ENCODE data around the gene RALGPS2. TPM values are rescaled to one million over a fixed set of nuclear protein-coding genes. Genes with fewer than 3 reads are reported as not detected.

The RALGPS2 gene
- total and polyA plus RNA-seq, 9 of the 15 experiments (the other 6 are each of a cell fraction or from before 2014, with no cell fraction given) = 0.28 to 6.5 (median 2.6) TPM

- Histone ChIP-seq H3K27ac (ENCODE audit: extremely low read depth, low read depth, low read length) (no peak overlapping the region), H3K9me1 (ENCODE audit: control insufficient read depth, insufficient read depth, low read length) (no peaks in the 10 kb centered on the region), H4K20me1 (replicated peaks; ENCODE audit: control insufficient read depth, insufficient read depth, low read length) (no peaks in the 10 kb centered on the region), H3K4me1 (replicated peaks in 1 of 2; ENCODE audit: control insufficient read depth in 2 of 2, insufficient read depth in 2 of 2, low read length in 2 of 2) (no peaks in the 10 kb centered on the region), H3K36me3 (ENCODE audit: control insufficient read depth, insufficient read depth, low read length) (no peaks in the 10 kb centered on the region), H3K27me3 (ENCODE audit: control insufficient read depth in 2 of 2, insufficient read depth in 2 of 2, low read length in 2 of 2) (peaks cover 0 to 5% of the 10 kb centered on the region in 2 experiments; a peak in 2 of 5 replicates), H3K9me3 (replicated peaks; ENCODE audit: control insufficient read depth, insufficient read depth, low read depth, low read length) (no peaks in the 10 kb centered on the region), H3K9ac (ENCODE audit: insufficient read depth in 1 of 2, low read depth in 2 of 2, low read length in 2 of 2) (no peak overlapping the region), H3K4me2 (ENCODE audit: insufficient read depth, low read length) (no peak overlapping the region), H2AFZ (ENCODE audit: low read depth, low read length) (no peak overlapping the region), H3K4me3 (no peak overlapping the region), H3K79me2 (ENCODE audit: control insufficient read depth, insufficient read depth, low read length) (no peaks in the 10 kb centered on the region)
- FAIRE-seq = no peak
- CTCF ChIA-PET (ENCODE audit: low intra/inter-chr PET ratio) = no interaction called here
- WGBS (ENCODE audit: insufficient coverage, low coverage, missing lambda C conversion rate) = 5% methylated on average over 3 of the region's 3 CpGs
- ATAC-seq = no peak
- POLR2A ChIA-PET = interaction anchor here (0.9 to 1.7 kb wide), 3 partner anchors 9 to 17 kb away, joined by 3 to 9 read pairs (median 3); no protein-coding TSS in a partner anchor
- no TSS peak for BruUV-seq (replicated peaks)
- no peak for DNase-seq (ENCODE audit: extremely low read depth in 1 of 4, low spot score in 3 of 4)
- in situ Hi-C loops (cut with MboI) = no loop called here
- intact Hi-C loops (cut with micrococcal nuclease) = no loop called here
- TF ChIP-seq ZNF280B (CRISPR knock-in tag; IDR thresholded peaks at IDR 0.05) = no peak
- TF ChIP-seq ZBTB49 (CRISPR knock-in tag; IDR thresholded peaks at IDR 0.05; ENCODE audit: borderline replicate concordance) = no peak
- TF ChIP-seq, protein P1, sequence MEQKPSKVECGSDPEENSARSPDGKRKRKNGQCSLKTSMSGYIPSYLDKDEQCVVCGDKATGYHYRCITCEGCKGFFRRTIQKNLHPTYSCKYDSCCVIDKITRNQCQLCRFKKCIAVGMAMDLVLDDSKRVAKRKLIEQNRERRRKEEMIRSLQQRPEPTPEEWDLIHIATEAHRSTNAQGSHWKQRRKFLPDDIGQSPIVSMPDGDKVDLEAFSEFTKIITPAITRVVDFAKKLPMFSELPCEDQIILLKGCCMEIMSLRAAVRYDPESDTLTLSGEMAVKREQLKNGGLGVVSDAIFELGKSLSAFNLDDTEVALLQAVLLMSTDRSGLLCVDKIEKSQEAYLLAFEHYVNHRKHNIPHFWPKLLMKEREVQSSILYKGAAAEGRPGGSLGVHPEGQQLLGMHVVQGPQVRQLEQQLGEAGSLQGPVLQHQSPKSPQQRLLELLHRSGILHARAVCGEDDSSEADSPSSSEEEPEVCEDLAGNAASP (IDR thresholded peaks at IDR 0.05) = no peak
- TF ChIP-seq, protein P2, sequence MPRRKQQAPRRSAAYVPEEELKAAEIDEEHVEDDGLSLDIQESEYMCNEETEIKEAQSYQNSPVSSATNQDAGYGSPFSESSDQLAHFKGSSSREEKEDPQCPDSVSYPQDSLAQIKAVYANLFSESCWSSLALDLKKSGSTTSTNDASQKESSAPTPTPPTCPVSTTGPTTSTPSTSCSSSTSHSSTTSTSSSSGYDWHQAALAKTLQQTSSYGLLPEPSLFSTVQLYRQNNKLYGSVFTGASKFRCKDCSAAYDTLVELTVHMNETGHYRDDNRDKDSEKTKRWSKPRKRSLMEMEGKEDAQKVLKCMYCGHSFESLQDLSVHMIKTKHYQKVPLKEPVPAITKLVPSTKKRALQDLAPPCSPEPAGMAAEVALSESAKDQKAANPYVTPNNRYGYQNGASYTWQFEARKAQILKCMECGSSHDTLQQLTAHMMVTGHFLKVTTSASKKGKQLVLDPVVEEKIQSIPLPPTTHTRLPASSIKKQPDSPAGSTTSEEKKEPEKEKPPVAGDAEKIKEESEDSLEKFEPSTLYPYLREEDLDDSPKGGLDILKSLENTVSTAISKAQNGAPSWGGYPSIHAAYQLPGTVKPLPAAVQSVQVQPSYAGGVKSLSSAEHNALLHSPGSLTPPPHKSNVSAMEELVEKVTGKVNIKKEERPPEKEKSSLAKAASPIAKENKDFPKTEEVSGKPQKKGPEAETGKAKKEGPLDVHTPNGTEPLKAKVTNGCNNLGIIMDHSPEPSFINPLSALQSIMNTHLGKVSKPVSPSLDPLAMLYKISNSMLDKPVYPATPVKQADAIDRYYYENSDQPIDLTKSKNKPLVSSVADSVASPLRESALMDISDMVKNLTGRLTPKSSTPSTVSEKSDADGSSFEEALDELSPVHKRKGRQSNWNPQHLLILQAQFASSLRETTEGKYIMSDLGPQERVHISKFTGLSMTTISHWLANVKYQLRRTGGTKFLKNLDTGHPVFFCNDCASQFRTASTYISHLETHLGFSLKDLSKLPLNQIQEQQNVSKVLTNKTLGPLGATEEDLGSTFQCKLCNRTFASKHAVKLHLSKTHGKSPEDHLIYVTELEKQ (CRISPR knock-in tag; IDR thresholded peaks at IDR 0.05) = no peak
- no peak for TF ChIP-seq NFRKB (IDR thresholded peaks at IDR 0.05; ENCODE audit: low read depth)
- no peak for TF ChIP-seq ZNF431 (CRISPR knock-in tag; IDR thresholded peaks at IDR 0.05)
- TF ChIP-seq CHAMP1 (IDR thresholded peaks at IDR 0.05) = no peak
- TF ChIP-seq NR1H2 (CRISPR knock-in tag; IDR thresholded peaks at IDR 0.05) = no peak
- TF ChIP-seq KDM4B (IDR thresholded peaks at IDR 0.05; ENCODE audit: borderline replicate concordance in 2 of 2, low read depth in 1 of 2) = no peak
- no peak for TF ChIP-seq ILF3 (IDR thresholded peaks at IDR 0.05; ENCODE audit: borderline replicate concordance)
- TF ChIP-seq ZNF12 (CRISPR knock-in tag; IDR thresholded peaks at IDR 0.05) = no peak
Measured at GRCh38 chr1:178862416-178862815, 137.4 kb downstream of the RALGPS2 start.
